ENCODE results near the gene SLC2A9. TPM values are rescaled to one million over a fixed set of nuclear protein-coding genes. Genes with fewer than 3 reads are reported as not detected.
A peak's percentile ranks its signal among the peaks of the same experiment; 100 is the strongest.

SLC2A9 gene
- total and polyA plus RNA-seq, 2 of the 13 experiments (the other 11 are each of a cell fraction or from before 2014, with no cell fraction given), result 36.2 to 42.3 TPM

DNA sequence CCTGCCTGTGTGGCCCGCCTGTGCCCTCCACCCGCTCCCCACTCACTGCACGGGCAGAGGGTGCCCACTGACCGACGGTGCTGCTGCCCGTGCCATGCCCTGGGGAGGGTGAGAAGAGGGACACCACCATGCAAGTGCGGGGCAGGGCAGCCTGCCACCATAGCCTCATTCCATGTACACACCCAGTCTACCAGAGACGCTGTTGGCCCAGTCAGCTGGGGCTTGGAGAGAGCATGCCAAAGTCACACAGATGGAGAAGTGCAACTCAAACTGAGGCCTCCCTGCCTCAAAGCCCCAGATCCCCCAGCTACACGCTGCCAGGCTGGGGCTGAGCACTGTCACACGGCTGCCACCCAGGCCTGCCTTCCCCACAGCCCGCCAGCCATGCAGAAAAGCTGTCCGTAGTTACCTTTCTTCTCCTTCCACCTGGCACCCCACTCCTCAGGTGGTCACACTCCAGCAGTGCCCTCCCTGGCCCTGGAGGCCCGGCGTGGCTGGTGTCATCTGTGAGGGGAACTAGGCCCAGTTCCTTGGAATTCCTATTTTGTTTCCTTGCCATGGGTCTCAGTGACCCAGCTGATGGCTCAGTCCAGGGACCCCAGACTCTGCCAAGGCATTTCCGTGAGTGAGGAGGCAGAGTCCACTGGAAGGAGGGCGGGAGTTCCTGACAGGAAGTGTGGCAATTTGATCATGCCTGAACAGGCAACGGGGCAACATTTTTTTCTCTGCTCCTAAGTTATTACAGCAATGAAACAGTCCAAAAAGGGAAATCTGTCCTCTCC is at the start of gene SLC2A9 (continued):
- TF ChIP-seq ZBED4 (CRISPR knock-in tag; IDR thresholded peaks at IDR 0.05; ENCODE audit: borderline replicate concordance), result no peak; the same call in 1 of the 2 replicates
- TF ChIP-seq ZNF253 (CRISPR knock-in tag; IDR thresholded peaks at IDR 0.05; ENCODE audit: borderline replicate concordance), result no peak
- TF ChIP-seq, protein P1, sequence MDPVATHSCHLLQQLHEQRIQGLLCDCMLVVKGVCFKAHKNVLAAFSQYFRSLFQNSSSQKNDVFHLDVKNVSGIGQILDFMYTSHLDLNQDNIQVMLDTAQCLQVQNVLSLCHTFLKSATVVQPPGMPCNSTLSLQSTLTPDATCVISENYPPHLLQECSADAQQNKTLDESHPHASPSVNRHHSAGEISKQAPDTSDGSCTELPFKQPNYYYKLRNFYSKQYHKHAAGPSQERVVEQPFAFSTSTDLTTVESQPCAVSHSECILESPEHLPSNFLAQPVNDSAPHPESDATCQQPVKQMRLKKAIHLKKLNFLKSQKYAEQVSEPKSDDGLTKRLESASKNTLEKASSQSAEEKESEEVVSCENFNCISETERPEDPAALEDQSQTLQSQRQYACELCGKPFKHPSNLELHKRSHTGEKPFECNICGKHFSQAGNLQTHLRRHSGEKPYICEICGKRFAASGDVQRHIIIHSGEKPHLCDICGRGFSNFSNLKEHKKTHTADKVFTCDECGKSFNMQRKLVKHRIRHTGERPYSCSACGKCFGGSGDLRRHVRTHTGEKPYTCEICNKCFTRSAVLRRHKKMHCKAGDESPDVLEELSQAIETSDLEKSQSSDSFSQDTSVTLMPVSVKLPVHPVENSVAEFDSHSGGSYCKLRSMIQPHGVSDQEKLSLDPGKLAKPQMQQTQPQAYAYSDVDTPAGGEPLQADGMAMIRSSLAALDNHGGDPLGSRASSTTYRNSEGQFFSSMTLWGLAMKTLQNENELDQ (CRISPR knock-in tag; IDR thresholded peaks at IDR 0.05; ENCODE audit: borderline replicate concordance), result no peak
- 0 out of 2 replicates have a peak, but pooled peaks have one; percentile 31 for TF ChIP-seq ZNF513 (CRISPR knock-in tag; conservative IDR thresholded peaks at IDR 0.05)
- peak; percentile 95 for TF ChIP-seq ZNF687 (CRISPR knock-in tag; IDR thresholded peaks at IDR 0.05)
- TF ChIP-seq, protein P2, sequence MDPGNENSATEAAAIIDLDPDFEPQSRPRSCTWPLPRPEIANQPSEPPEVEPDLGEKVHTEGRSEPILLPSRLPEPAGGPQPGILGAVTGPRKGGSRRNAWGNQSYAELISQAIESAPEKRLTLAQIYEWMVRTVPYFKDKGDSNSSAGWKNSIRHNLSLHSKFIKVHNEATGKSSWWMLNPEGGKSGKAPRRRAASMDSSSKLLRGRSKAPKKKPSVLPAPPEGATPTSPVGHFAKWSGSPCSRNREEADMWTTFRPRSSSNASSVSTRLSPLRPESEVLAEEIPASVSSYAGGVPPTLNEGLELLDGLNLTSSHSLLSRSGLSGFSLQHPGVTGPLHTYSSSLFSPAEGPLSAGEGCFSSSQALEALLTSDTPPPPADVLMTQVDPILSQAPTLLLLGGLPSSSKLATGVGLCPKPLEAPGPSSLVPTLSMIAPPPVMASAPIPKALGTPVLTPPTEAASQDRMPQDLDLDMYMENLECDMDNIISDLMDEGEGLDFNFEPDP (CRISPR knock-in tag; conservative IDR thresholded peaks at IDR 0.05), result no peak
- no peak for TF ChIP-seq ZNF530 (CRISPR knock-in tag; IDR thresholded peaks at IDR 0.05; ENCODE audit: low read depth)
- no peak for TF ChIP-seq HMG20B (CRISPR knock-in tag; conservative IDR thresholded peaks at IDR 0.05)
- TF ChIP-seq ATF7 (IDR thresholded peaks at IDR 0.05), result no peak
- peak; percentile 43; the same call in 1 of the 2 replicates for TF ChIP-seq ATF7 (CRISPR knock-in tag; IDR thresholded peaks at IDR 0.05)
- TF ChIP-seq ZNF75D (CRISPR knock-in tag; IDR thresholded peaks at IDR 0.05; ENCODE audit: borderline replicate concordance), result no peak
- TF ChIP-seq POGZ (CRISPR knock-in tag; IDR thresholded peaks at IDR 0.05), result peak; percentile 63; the same call in 1 of the 2 replicates
- TF ChIP-seq ELF1 (CRISPR knock-in tag; IDR thresholded peaks at IDR 0.05), result peak; percentile 77
- 0 out of 2 replicates have a peak, but pooled peaks have one; percentile 24 for TF ChIP-seq ZNF816 (CRISPR knock-in tag; IDR thresholded peaks at IDR 0.05; ENCODE audit: borderline replicate concordance)

Data from HepG2 (cell line).